Fibroblast of lung (primary cell): Measurements from ENCODE around the gene KCNH1.

ENCODE experiments used
- EZH2 ChIP-seq: IDR thresholded peaks from 2 replicates; pipeline ENCODE4 v1.5.1; 2012; ENCODE audit warnings: low read length, control low read depth, mild to moderate bottlenecking; ENCODE audit errors: missing control alignments
- TF ChIP-seq, protein P1 (sequence below), 2 donors: IDR thresholded peaks in 1 of 2; conservative IDR thresholded peaks in 1 of 2; 1 replicate in 1 of 2; 2 replicates in 1 of 2; pipeline ENCODE4 v1.5.1; 2011 to 2012; ENCODE audit warnings: low read length in 2 of 2, control low read depth in 1 of 2, inconsistent platforms in 1 of 2, low read depth in 1 of 2, mild to moderate bottlenecking in 1 of 2

DNA sequence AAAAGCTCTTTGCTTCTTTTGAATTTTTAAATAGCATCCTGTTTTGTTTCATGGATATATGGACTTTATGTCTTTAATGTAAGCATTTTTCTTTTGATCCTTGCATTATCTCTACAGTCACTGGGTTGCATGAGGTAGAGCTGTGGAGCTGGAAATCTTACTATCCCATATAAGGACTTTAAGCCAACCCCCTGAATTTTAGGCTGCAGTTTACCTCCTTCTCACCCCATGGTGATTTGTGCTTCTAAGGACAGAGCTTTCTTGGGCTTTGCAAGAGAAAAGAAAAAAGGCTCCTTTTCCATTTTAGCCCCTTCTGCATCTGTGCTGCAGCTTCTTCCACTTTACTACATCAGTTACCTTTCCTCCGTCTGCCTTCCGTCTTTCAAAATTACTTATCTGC, 431.4 kb downstream of the KCNH1 start:
- TF ChIP-seq, protein P1, sequence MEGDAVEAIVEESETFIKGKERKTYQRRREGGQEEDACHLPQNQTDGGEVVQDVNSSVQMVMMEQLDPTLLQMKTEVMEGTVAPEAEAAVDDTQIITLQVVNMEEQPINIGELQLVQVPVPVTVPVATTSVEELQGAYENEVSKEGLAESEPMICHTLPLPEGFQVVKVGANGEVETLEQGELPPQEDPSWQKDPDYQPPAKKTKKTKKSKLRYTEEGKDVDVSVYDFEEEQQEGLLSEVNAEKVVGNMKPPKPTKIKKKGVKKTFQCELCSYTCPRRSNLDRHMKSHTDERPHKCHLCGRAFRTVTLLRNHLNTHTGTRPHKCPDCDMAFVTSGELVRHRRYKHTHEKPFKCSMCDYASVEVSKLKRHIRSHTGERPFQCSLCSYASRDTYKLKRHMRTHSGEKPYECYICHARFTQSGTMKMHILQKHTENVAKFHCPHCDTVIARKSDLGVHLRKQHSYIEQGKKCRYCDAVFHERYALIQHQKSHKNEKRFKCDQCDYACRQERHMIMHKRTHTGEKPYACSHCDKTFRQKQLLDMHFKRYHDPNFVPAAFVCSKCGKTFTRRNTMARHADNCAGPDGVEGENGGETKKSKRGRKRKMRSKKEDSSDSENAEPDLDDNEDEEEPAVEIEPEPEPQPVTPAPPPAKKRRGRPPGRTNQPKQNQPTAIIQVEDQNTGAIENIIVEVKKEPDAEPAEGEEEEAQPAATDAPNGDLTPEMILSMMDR (conservative IDR thresholded peaks at IDR 0.05 in 1 of 2, IDR thresholded peaks at IDR 0.05 in 1 of 2; ENCODE audit: low read depth in 1 of 2, low read length in 2 of 2): no peak
- no peak for TF ChIP-seq EZH2
